Endodermal cell (in vitro differentiated cells): ENCODE data around the gene GALNT2. TPM values are rescaled to one million over a fixed set of nuclear protein-coding genes. Genes with fewer than 3 reads are reported as not detected.

Source experiments
- DNase-seq: peaks from one replicate; pipeline ENCODE4 v3.0.0-alpha.2; 2017
- H3K27ac ChIP-seq: 2 replicates; pipeline ENCODE4 v1.5.1; 2013; ENCODE audit warnings: mild to moderate bottlenecking, low read depth, low read length, moderate library complexity
- H3K27me3 ChIP-seq: 2 replicates; pipeline ENCODE4 v1.6.1; 2013; ENCODE audit warnings: mild to moderate bottlenecking, low read length, moderate library complexity; ENCODE audit not compliant: insufficient read depth, control insufficient read depth, poor library complexity, severe bottlenecking
- H3K36me3 ChIP-seq: 2 replicates; pipeline ENCODE4 v1.7.0; 2013; ENCODE audit warnings: mild to moderate bottlenecking, low read length, moderate library complexity; ENCODE audit not compliant: control insufficient read depth, insufficient read depth
- H3K4me1 ChIP-seq: one replicate; pipeline ENCODE4 v1.7.0; 2013; ENCODE audit warnings: low read length; ENCODE audit not compliant: control insufficient read depth, insufficient read depth
- H3K4me3 ChIP-seq: 2 replicates; pipeline ENCODE4 v1.5.1; 2013; ENCODE audit warnings: mild to moderate bottlenecking, low read length, moderate library complexity
- H3K9ac ChIP-seq: 2 replicates; pipeline ENCODE4 v1.6.1; 2013; ENCODE audit warnings: mild to moderate bottlenecking, low read length, moderate library complexity; ENCODE audit not compliant: poor library complexity, severe bottlenecking; ENCODE audit errors: extremely low read depth
- H3K9me3 ChIP-seq: 2 replicates; pipeline ENCODE4 v1.6.1; 2013; ENCODE audit warnings: mild to moderate bottlenecking, low read length, moderate library complexity; ENCODE audit not compliant: control insufficient read depth
- H3K27ac Mint-ChIP-seq: 2 replicates; pipeline ENCODE4 v1.8.0; 2020; ENCODE audit warnings: mixed read lengths
- H3K27me3 Mint-ChIP-seq: 2 replicates; pipeline ENCODE4 v1.8.0; 2021; ENCODE audit warnings: mild to moderate bottlenecking, mixed read lengths; ENCODE audit not compliant: insufficient read depth
- H3K36me3 Mint-ChIP-seq: 2 replicates; pipeline ENCODE4 v1.8.0; 2020; ENCODE audit warnings: low read depth, mixed read lengths
- H3K4me1 Mint-ChIP-seq: 2 replicates; pipeline ENCODE4 v1.8.0; 2020; ENCODE audit warnings: mixed read lengths
- H3K4me3 Mint-ChIP-seq: 2 replicates; pipeline ENCODE4 v1.8.0; 2020; ENCODE audit warnings: mild to moderate bottlenecking, moderate library complexity, mixed read lengths
- H3K9me3 Mint-ChIP-seq: 2 replicates; pipeline ENCODE4 v1.8.0; 2020; ENCODE audit warnings: mild to moderate bottlenecking, mixed read lengths
- CTCF ChIP-seq: fragments of 200-600 bp; sonication (generic); conservative IDR thresholded peaks from 2 replicates; pipeline ENCODE4 v1.5.0; 2021; ENCODE audit warnings: antibody characterized with exemption, mild to moderate bottlenecking
- WGBS, 2 experiments: methylation state at CpG; one replicate each; pipeline versions ENCODE4 v1.1.5 to v1.1.7; 2013; ENCODE audit warnings: missing lambda C conversion rate in 2 of 2, mixed read lengths in 1 of 2; ENCODE audit not compliant: insufficient coverage in 1 of 2, insufficient read length in 1 of 2; 5-methylcytosine and 5-hydroxymethylcytosine counted together
- total RNA-seq, 2 donors: library from RNA; stranded (reverse); fragmentation: NEBNext Ultra II Directional in 1 of 2; extraction: Animal tissue kit (Norgen Biotek cat#: 25700) in 1 of 2; gene quantifications; 2 replicates in 1 of 2; 3 replicates in 1 of 2; pipeline ENCODE4 v1.2.1, GENCODE V29; 2021

Gene GALNT2
- total RNA-seq, 2 donors from 2014 or later: 41.6 to 63.5 TPM

DNA sequence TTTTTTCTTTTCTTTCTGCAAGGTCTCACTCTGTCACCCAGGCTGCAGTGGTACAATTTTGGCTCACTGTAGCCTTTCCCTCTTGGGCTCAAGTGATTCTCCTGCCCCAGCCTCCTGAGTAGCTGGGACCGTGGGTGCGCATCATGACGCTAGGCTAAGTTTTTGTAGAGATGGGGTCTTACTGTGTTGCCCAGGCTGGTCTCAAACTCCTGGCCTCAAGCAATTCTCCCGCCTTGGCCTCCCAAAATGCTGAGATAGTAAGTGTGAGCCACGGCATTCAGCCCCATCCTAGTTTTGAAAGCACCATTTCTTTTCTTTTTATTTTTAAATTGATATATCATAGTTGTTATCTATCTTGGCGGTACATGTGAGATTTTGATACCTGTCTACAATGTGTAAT lies 140.6 kb downstream of the GALNT2 start:
- H3K4me1 Mint-ChIP-seq: peaks cover 57% of the 10 kb centered on the region

GRCh38 chr1:230208619-230209261 lies 141.7 kb downstream of the GALNT2 start:
- 92% methylated on average over 7 to 10 of the region's 10 CpGs for WGBS, 2 experiments

More for the DNA sequence above, 140.6 kb downstream of the GALNT2 start:
- Mint-ChIP-seq H3K36me3 (peaks cover 13% of the 10 kb centered on the region), H3K4me3 (no peak overlapping the region), H3K9me3 (no peaks in the 10 kb centered on the region), H3K27me3 (peaks cover 17% of the 10 kb centered on the region), H3K27ac (no peak overlapping the region)
- peaks cover 16% of the 10 kb centered on the region for H3K27me3 ChIP-seq
- WGBS, 2 experiments: 82 to 93% methylated on average over 3 to 5 of the region's 6 CpGs
- no peak for TF ChIP-seq CTCF
- DNase-seq: no peak
- H3K36me3 ChIP-seq: no peaks in the 10 kb centered on the region
- no peaks in the 10 kb centered on the region for H3K9me3 ChIP-seq
- no peak overlapping the region for H3K27ac ChIP-seq
- no peak overlapping the region for H3K4me3 ChIP-seq
- no peak overlapping the region for H3K9ac ChIP-seq
- H3K4me1 ChIP-seq: peaks cover 37% of the 10 kb centered on the region

DNA sequence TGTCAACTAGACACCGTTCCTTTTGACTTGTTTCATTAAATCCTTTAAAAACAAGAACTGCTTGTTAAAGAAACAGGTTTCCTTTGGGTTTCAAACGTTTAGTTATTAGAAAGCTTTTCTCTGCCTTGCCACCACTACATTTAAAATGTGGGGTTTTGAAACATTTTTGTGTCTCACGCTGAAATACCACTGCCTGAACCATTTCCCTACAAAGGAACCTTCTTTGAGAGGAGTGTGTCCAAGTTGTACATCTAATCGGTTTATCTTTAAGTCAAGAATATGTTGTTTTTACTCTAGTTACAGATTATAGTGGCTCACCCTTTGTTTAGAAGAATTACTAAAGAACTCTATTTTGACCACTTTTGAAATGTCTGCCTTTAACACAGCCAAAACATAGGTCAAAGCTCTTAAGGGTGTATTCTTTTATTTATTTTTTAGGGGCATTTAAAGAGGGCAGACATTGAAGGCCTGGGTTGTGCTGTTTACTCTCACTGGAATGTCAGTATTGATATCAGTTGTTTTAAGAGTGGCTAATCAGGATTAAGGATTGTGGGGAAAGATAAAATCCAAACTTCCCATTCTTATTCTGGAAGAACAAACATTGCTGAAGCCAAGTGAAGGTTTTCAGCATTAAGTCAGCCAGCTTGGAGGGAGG lies 143.4 kb downstream of the GALNT2 start:
- Mint-ChIP-seq H3K36me3 (peaks cover 4% of the 10 kb centered on the region), H3K4me3 (peak overlapping the region; percentile 37), H3K27me3 (peaks cover 22% of the 10 kb centered on the region), H3K9me3 (peaks cover 4% of the 10 kb centered on the region), H3K4me1 (peaks cover 62% of the 10 kb centered on the region), H3K27ac (peak overlapping the region; percentile 84)
- 93% methylated on average over 4 of the region's 4 CpGs; no CpG with 5 or more reads in 1 of the 2 experiments for WGBS, 2 experiments
- no peaks in the 10 kb centered on the region for H3K9me3 ChIP-seq
- H3K27me3 ChIP-seq: peaks cover 21% of the 10 kb centered on the region
- H3K4me3 ChIP-seq: peak overlapping the region; percentile 46
- H3K9ac ChIP-seq: no peak overlapping the region
- H3K4me1 ChIP-seq: peaks cover 26% of the 10 kb centered on the region
- H3K27ac ChIP-seq: no peak overlapping the region
- TF ChIP-seq CTCF: no peak
- no peak for DNase-seq
- no peaks in the 10 kb centered on the region for H3K36me3 ChIP-seq

More at GRCh38 chr1:230208619-230209261, 141.7 kb downstream of the GALNT2 start:
- H3K36me3 Mint-ChIP-seq: peaks cover 9% of the 10 kb centered on the region
- no peak overlapping the region for H3K4me3 Mint-ChIP-seq
- Histone ChIP-seq H3K9ac (no peak overlapping the region), H3K36me3 (no peaks in the 10 kb centered on the region), H3K4me1 (peaks cover 37% of the 10 kb centered on the region), H3K4me3 (no peak overlapping the region), H3K27me3 (peaks cover 21% of the 10 kb centered on the region), H3K27ac (no peak overlapping the region), H3K9me3 (no peaks in the 10 kb centered on the region)
- TF ChIP-seq CTCF: no peak
- H3K9me3 Mint-ChIP-seq: no peaks in the 10 kb centered on the region
- DNase-seq: no peak
- H3K27ac Mint-ChIP-seq: peak overlapping the region; percentile 41
- H3K4me1 Mint-ChIP-seq: peaks cover 59% of the 10 kb centered on the region
- peaks cover 22% of the 10 kb centered on the region for H3K27me3 Mint-ChIP-seq
